HG02938 (cell line): ENCODE data around the gene AP2B1.
"Not testable (repeated sequence)": the region's sequence is repeated elsewhere in the genome, so short reads cannot be mapped to it uniquely, and the experiment has no call there.

Source experiments
- ATAC-seq: cut with Tn5 transposase; IDR thresholded peaks from one replicate; pipeline ENCODE4 v1.9.1; 2021; ENCODE audit warnings: mild to moderate bottlenecking, moderate library complexity; ENCODE audit not compliant: unreplicated experiment

Gene AP2B1

GRCh38 chr17:35694906-35695305 is 107.8 kb downstream of the AP2B1 start:
- no peak for ATAC-seq

GRCh38 chr17:35695613-35696012 is 108.5 kb downstream of the AP2B1 start:
- no peak for ATAC-seq

- no peak for ATAC-seq
Observed at GRCh38 chr17:35698800-35699199, 111.7 kb downstream of the AP2B1 start.

GRCh38 chr17:35700150-35700549 is 113.0 kb downstream of the AP2B1 start:
- ATAC-seq = no peak

- ATAC-seq = no peak
Observed at GRCh38 chr17:35701491-35701890, 114.4 kb downstream of the AP2B1 start.

GRCh38 chr17:35703308-35703707 is 116.2 kb downstream of the AP2B1 start:
- ATAC-seq = not testable (repeated sequence)

GRCh38 chr17:35705230-35705629 is 118.1 kb downstream of the AP2B1 start:
- no peak for ATAC-seq

GRCh38 chr17:35705705-35706104 is 118.6 kb downstream of the AP2B1 start:
- no peak for ATAC-seq

GRCh38 chr17:35708149-35708548 is 121.0 kb downstream of the AP2B1 start:
- ATAC-seq = no peak

- ATAC-seq = no peak
Observed at GRCh38 chr17:35708951-35709350, 121.8 kb downstream of the AP2B1 start.

- ATAC-seq = no peak
Observed at GRCh38 chr17:35709874-35710273, 122.8 kb downstream of the AP2B1 start.

- ATAC-seq = no peak
Observed at GRCh38 chr17:35710950-35711349, 123.8 kb downstream of the AP2B1 start.

- no peak for ATAC-seq
Observed at GRCh38 chr17:35713069-35713728, 126.1 kb downstream of the AP2B1 start.

GRCh38 chr17:35714988-35715387 is 127.9 kb downstream of the AP2B1 start:
- no peak for ATAC-seq

- no peak for ATAC-seq
Observed at GRCh38 chr17:35715416-35715815, 128.3 kb downstream of the AP2B1 start.

- no peak for ATAC-seq
Observed at GRCh38 chr17:35716173-35716572, 129.1 kb downstream of the AP2B1 start.

GRCh38 chr17:35716897-35717465 is 129.9 kb downstream of the AP2B1 start:
- ATAC-seq = no peak

- no peak for ATAC-seq
Observed at GRCh38 chr17:35717475-35717874, 130.4 kb downstream of the AP2B1 start.

- ATAC-seq = no peak
Observed at GRCh38 chr17:35723735-35724134, 136.6 kb downstream of the AP2B1 start.

- ATAC-seq = no peak
Observed at GRCh38 chr17:35725058-35725457, 137.9 kb downstream of the AP2B1 start.

GRCh38 chr17:35725802-35726126 is 138.6 kb downstream of the AP2B1 start:
- ATAC-seq = no peak

GRCh38 chr17:35726127-35726952 is 139.2 kb downstream of the AP2B1 start:
- ATAC-seq = no peak
